ENCODE measurements around the gene CTAGE4.
"Not testable (repeated sequence)": the region's sequence is repeated elsewhere in the genome, so short reads cannot be mapped to it uniquely, and the experiment has no call there.

- TF ChIP-seq, protein P1, sequence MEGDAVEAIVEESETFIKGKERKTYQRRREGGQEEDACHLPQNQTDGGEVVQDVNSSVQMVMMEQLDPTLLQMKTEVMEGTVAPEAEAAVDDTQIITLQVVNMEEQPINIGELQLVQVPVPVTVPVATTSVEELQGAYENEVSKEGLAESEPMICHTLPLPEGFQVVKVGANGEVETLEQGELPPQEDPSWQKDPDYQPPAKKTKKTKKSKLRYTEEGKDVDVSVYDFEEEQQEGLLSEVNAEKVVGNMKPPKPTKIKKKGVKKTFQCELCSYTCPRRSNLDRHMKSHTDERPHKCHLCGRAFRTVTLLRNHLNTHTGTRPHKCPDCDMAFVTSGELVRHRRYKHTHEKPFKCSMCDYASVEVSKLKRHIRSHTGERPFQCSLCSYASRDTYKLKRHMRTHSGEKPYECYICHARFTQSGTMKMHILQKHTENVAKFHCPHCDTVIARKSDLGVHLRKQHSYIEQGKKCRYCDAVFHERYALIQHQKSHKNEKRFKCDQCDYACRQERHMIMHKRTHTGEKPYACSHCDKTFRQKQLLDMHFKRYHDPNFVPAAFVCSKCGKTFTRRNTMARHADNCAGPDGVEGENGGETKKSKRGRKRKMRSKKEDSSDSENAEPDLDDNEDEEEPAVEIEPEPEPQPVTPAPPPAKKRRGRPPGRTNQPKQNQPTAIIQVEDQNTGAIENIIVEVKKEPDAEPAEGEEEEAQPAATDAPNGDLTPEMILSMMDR (IDR thresholded peaks at IDR 0.05; ENCODE audit: low read depth, low read length) = not testable (repeated sequence)
- TF ChIP-seq EZH2phosphoT487 (IDR thresholded peaks at IDR 0.05; ENCODE audit: low read depth) = not testable (repeated sequence)
Observed at GRCh38 chr7:144223675-144224074, 40.4 kb downstream of the CTAGE4 start.
